HepG2 (cell line): ENCODE results near the gene SLC38A2. TPM values are rescaled to one million over a fixed set of nuclear protein-coding genes. Genes with fewer than 3 reads are reported as not detected.

Experiments
- NFE2 ChIP-seq: sonication (generic); formaldehyde crosslinking; IDR thresholded peaks from 2 replicates; pipeline ENCODE4 v1.4.0; 2020; ENCODE audit warnings: missing genetic modification reagents
- PCBP2 ChIP-seq: fragments of 200-400 bp; formaldehyde crosslinking; optimal IDR thresholded peaks from 2 replicates; pipeline ENCODE3; 2018; ENCODE audit warnings: low read length, low read depth; ENCODE audit not compliant: poor library complexity, severe bottlenecking
- SETDB1 ChIP-seq: sonication (generic); formaldehyde crosslinking; IDR thresholded peaks from 2 replicates; pipeline ENCODE4 v1.5.1; 2020; ENCODE audit warnings: missing genetic modification reagents, mild to moderate bottlenecking, borderline replicate concordance
- TBX2 ChIP-seq: sonication (generic); formaldehyde crosslinking; IDR thresholded peaks from 2 replicates; pipeline ENCODE4 v1.5.0; 2020; ENCODE audit warnings: missing genetic modification reagents, mild to moderate bottlenecking, borderline replicate concordance
- ZFP36L2 ChIP-seq: sonication (generic); formaldehyde crosslinking; IDR thresholded peaks from 2 replicates; pipeline ENCODE4 v1.4.0; 2020; ENCODE audit warnings: missing genetic modification reagents
- ZFP41 ChIP-seq: sonication (generic); formaldehyde crosslinking; IDR thresholded peaks from 2 replicates; pipeline ENCODE4 v1.4.0; 2020; ENCODE audit warnings: mild to moderate bottlenecking, missing genetic modification reagents, borderline replicate concordance
- ZNF101 ChIP-seq: sonication (generic); formaldehyde crosslinking; IDR thresholded peaks from 2 replicates; pipeline ENCODE4 v1.4.0; 2020; ENCODE audit warnings: mild to moderate bottlenecking, low read depth, missing genetic modification reagents, borderline replicate concordance
- ZNF296 ChIP-seq: sonication (generic); formaldehyde crosslinking; conservative IDR thresholded peaks from 2 replicates; pipeline ENCODE4 v1.5.0; 2020; ENCODE audit warnings: mild to moderate bottlenecking, missing genetic modification reagents
- ZNF564 ChIP-seq: sonication (generic); formaldehyde crosslinking; IDR thresholded peaks from 2 replicates; pipeline ENCODE4 v1.8.1; 2023; ENCODE audit warnings: mild to moderate bottlenecking, missing genetic modification reagents
- polyA plus RNA-seq, 8 experiments: library from polyadenylated mRNA; depleted of rRNA in 3 of 8; stranded (reverse) in 7 of 8; unstranded in 1 of 8; fragments of >200 nt; fragmentation: Illumina TruSeq in 4 of 8; extraction: Trizol in 4 of 8; gene quantifications; 2 replicates each; pipeline versions ENCODE4 v1.2.1 to v1.2.3, GENCODE V29; 2011 to 2016; ENCODE audit warnings: low read depth in 4 of 8, missing spikeins in 1 of 8, mixed read lengths in 1 of 8; ENCODE audit not compliant: insufficient read depth in 1 of 8
- total RNA-seq, 5 experiments: library from RNA; depleted of rRNA; stranded (reverse); fragments of >200 nt; fragmentation: Illumina TruSeq; extraction: Trizol; gene quantifications; 2 replicates each; pipeline ENCODE4 v1.2.3, GENCODE V29; 2016; ENCODE audit warnings: low read depth in 1 of 5
- TF ChIP-seq, protein P1 (sequence below), 2 experiments: sonication (generic) in 1 of 2; formaldehyde crosslinking in 1 of 2; IDR thresholded peaks; 2 replicates each; pipeline versions ENCODE4 v1.4.0 to v1.6.1; 2018 to 2020; ENCODE audit warnings: missing genetic modification reagents in 2 of 2, borderline replicate concordance in 1 of 2, low read depth in 1 of 2, mild to moderate bottlenecking in 1 of 2, missing biosample characterization in 1 of 2
- TF ChIP-seq, protein P2 (sequence below), 2 experiments: fragments of 450-650 bp in 1 of 2; sonication (generic) in 1 of 2; formaldehyde crosslinking in 1 of 2; IDR thresholded peaks; 2 replicates each; pipeline versions ENCODE4 v1.6.1 to v1.8.0; 2016 to 2022; ENCODE audit warnings: antibody characterized with exemption in 1 of 2, mild to moderate bottlenecking in 1 of 2, missing genetic modification reagents in 1 of 2
- TF ChIP-seq, protein P3 (sequence below): sonication (generic); formaldehyde crosslinking; IDR thresholded peaks from 2 replicates; pipeline ENCODE4 v1.5.0; 2020; ENCODE audit warnings: mild to moderate bottlenecking, missing genetic modification reagents, borderline replicate concordance

Gene SLC38A2
- total and polyA plus RNA-seq, 2 of the 13 experiments (the other 11 are each of a cell fraction or from before 2014, with no cell fraction given): 368 to 880 TPM

DNA sequence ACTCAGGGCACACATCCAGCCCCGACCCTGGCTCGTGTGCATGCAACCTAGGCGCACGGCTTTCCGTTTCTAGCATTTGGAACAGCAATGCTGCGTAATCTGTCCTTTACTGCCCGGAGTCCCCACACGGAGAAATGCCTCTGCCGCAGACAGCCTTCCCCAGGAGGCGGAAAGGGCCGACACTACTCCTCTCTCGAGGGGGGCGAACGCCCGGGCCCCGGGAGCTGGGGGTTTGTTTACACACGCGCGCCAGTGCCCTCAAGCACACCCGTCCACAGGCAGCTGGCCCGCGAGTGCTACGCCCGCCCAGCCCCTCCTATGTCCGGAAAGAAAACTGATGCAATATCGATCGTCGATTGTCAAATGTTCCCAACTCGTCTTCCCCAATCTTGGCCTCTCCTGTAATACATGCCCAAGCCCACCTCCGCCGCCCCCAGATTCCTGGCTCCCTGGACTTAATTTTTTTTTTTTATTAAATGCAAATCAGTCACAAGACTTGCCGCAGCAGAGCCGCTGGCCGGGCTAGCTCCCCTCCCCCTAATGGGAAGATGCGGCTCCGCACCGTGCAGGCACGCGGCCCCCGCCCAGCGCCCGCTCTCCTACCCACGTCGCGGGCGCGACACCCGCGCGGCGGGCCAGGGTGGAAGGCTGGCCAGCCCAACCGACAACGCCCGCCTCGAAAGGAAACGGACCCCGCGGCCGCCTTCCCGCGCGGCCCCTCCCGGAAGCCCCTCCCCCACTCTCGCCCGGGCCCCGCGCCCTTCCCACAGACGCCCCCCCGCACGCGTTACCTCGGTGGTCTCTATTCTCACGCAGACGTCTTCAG lies 642 bp downstream of the SLC38A2 start (continued):
- TF ChIP-seq, protein P1, sequence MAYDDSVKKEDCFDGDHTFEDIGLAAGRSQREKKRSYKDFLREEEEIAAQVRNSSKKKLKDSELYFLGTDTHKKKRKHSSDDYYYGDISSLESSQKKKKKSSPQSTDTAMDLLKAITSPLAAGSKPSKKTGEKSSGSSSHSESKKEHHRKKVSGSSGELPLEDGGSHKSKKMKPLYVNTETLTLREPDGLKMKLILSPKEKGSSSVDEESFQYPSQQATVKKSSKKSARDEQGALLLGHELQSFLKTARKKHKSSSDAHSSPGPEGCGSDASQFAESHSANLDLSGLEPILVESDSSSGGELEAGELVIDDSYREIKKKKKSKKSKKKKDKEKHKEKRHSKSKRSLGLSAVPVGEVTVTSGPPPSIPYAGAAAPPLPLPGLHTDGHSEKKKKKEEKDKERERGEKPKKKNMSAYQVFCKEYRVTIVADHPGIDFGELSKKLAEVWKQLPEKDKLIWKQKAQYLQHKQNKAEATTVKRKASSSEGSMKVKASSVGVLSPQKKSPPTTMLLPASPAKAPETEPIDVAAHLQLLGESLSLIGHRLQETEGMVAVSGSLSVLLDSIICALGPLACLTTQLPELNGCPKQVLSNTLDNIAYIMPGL (CRISPR knock-in tag; IDR thresholded peaks at IDR 0.05; ENCODE audit: borderline replicate concordance in 1 of 2, low read depth in 1 of 2): 0 out of 4 replicates have a peak, but pooled peaks of 1 of the 2 experiments have one; percentile 18
- no peak for TF ChIP-seq NFE2 (CRISPR knock-in tag)
- TF ChIP-seq, protein P2, sequence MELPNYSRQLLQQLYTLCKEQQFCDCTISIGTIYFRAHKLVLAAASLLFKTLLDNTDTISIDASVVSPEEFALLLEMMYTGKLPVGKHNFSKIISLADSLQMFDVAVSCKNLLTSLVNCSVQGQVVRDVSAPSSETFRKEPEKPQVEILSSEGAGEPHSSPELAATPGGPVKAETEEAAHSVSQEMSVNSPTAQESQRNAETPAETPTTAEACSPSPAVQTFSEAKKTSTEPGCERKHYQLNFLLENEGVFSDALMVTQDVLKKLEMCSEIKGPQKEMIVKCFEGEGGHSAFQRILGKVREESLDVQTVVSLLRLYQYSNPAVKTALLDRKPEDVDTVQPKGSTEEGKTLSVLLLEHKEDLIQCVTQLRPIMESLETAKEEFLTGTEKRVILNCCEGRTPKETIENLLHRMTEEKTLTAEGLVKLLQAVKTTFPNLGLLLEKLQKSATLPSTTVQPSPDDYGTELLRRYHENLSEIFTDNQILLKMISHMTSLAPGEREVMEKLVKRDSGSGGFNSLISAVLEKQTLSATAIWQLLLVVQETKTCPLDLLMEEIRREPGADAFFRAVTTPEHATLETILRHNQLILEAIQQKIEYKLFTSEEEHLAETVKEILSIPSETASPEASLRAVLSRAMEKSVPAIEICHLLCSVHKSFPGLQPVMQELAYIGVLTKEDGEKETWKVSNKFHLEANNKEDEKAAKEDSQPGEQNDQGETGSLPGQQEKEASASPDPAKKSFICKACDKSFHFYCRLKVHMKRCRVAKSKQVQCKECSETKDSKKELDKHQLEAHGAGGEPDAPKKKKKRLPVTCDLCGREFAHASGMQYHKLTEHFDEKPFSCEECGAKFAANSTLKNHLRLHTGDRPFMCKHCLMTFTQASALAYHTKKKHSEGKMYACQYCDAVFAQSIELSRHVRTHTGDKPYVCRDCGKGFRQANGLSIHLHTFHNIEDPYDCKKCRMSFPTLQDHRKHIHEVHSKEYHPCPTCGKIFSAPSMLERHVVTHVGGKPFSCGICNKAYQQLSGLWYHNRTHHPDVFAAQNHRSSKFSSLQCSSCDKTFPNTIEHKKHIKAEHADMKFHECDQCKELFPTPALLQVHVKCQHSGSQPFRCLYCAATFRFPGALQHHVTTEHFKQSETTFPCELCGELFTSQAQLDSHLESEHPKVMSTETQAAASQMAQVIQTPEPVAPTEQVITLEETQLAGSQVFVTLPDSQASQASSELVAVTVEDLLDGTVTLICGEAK (IDR thresholded peaks at IDR 0.05): no peak
- TF ChIP-seq, protein P2 (CRISPR knock-in tag; IDR thresholded peaks at IDR 0.05): no peak
- TF ChIP-seq ZFP36L2: no peak
- no peak for TF ChIP-seq SETDB1
- TF ChIP-seq, protein P3, sequence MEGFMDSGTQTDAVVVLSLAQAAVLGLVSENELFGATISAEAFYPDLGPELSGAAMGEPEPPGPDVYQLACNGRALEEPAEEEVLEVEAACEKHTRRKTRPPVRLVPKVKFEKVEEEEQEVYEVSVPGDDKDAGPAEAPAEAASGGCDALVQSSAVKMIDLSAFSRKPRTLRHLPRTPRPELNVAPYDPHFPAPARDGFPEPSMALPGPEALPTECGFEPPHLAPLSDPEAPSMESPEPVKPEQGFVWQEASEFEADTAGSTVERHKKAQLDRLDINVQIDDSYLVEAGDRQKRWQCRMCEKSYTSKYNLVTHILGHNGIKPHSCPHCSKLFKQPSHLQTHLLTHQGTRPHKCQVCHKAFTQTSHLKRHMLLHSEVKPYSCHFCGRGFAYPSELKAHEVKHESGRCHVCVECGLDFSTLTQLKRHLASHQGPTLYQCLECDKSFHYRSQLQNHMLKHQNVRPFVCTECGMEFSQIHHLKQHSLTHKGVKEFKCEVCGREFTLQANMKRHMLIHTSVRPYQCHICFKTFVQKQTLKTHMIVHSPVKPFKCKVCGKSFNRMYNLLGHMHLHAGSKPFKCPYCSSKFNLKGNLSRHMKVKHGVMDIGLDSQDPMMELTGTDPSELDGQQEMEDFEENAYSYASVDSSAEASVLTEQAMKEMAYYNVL (CRISPR knock-in tag): no peak; the same call in 1 of the 2 replicates
- TF ChIP-seq ZNF564 (CRISPR knock-in tag): no peak; the same call in 1 of the 2 replicates
- TF ChIP-seq PCBP2: no peak
- no peak for TF ChIP-seq ZNF296 (CRISPR knock-in tag)
- TF ChIP-seq ZNF101 (CRISPR knock-in tag): no peak
- TF ChIP-seq TBX2: no peak; the same call in 1 of the 2 replicates
- TF ChIP-seq ZFP41 (CRISPR knock-in tag): no peak
